Body of pancreas (tissue), 4 donors: ENCODE data around the gene LRP1. TPM values are rescaled to one million over a fixed set of nuclear protein-coding genes. Genes with fewer than 3 reads are reported as not detected.

Experiments
- ATAC-seq: fragments of 150-250 bp; one replicate; pipeline ENCODE4 v1.9.1; 2016
- DNase-seq, 4 donors: peaks; one replicate each; pipeline ENCODE4 v3.0.0-alpha.2; 2019
- H3K27ac ChIP-seq, 4 donors: fragments of 200-600 bp; sonication (generic); 1 replicate in 3 of 4; 2 replicates in 1 of 4; pipeline versions ENCODE4 v1.5.1 to v1.6.1; 2016 to 2019; ENCODE audit warnings: mild to moderate bottlenecking in 1 of 4, mixed read lengths in 1 of 4, moderate library complexity in 1 of 4
- H3K27me3 ChIP-seq, 2 donors: fragments of 200-600 bp; sonication (generic); one replicate each; pipeline ENCODE4 v1.6.0; 2016; ENCODE audit warnings: mild to moderate bottlenecking in 1 of 2
- H3K36me3 ChIP-seq, 2 donors: fragments of 200-600 bp; sonication (generic); replicated peaks in 1 of 2; 2 replicates each; pipeline ENCODE4 v1.5.1; 2016; ENCODE audit warnings: low read depth in 2 of 2; ENCODE audit not compliant: insufficient read depth in 1 of 2
- H3K4me1 ChIP-seq: fragments of 200-600 bp; sonication (generic); one replicate; pipeline ENCODE4 v1.6.0; 2016
- H3K4me3 ChIP-seq, 2 donors: fragments of 200-600 bp; sonication (generic); 1 replicate in 1 of 2; 2 replicates in 1 of 2; pipeline ENCODE4 v1.5.1; 2016 to 2019
- H3K9me3 ChIP-seq, 3 donors: fragments of 200-600 bp; sonication (generic); 1 replicate in 2 of 3; 2 replicates in 1 of 3; pipeline ENCODE4 v1.5.1; 2016
- POLR2A ChIP-seq, 3 donors: fragments of 450-650 bp; IDR thresholded peaks; one replicate each; pipeline ENCODE4 v1.6.1; 2016; ENCODE audit warnings: antibody characterized with exemption in 3 of 3, mild to moderate bottlenecking in 2 of 3
- WGBS, 2 donors: methylation state at CpG; one replicate each; pipeline ENCODE4 v1.1.5; 2017; 5-methylcytosine and 5-hydroxymethylcytosine counted together
- intact Hi-C: fragments of 100-400 bp; cut with DNase I; formaldehyde crosslinking; loops from one replicate; pipeline ENCODE4 v1.15.1; 2023
- total RNA-seq, 2 donors: library from RNA; depleted of rRNA; stranded (reverse); fragments of >200 nt; gene quantifications; one replicate each; pipeline ENCODE4 v1.1.0, GENCODE V29; 2016
- TF ChIP-seq, protein P1 (sequence below), 7 experiments: fragments of 450-650 bp in 4 of 7; fragments of 200-600 bp in 3 of 7; sonication (generic) in 3 of 7; IDR thresholded peaks; one replicate each; pipeline ENCODE4 v1.5.1; 2016 to 2019; ENCODE audit warnings: antibody characterized with exemption in 7 of 7

LRP1 gene
- total RNA-seq, 2 donors from 2014 or later, result 61.2 to 162 TPM

DNA sequence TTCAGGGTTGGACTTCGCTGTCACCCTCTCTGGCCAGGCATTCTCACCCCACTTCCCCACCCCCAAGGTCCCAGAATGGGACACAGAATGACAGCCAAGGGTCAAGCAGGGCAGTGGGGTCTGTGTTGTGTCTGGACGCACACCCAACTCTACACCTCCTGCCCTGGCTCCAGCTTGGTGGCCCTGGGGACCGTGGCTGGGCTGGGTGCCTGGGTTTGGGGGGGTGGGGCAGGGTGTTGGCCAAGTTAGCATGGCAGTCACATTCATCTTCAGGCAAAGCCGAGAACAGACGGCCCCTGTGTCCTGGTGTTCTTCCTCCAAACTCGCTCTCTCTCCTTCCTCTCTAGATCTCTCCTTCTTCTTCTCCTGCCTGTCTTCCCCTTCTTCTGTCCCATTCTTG is 5.6 kb downstream of the LRP1 start:
- Histone ChIP-seq H3K4me3 (no peak overlapping the region), H3K27ac (peak overlapping the region in 2 of 4 donors; percentile 13 to 15), H3K9me3 (no peaks in the 10 kb centered on the region), H3K4me1 (peaks cover 3% of the 10 kb centered on the region), H3K27me3 (no peaks in the 10 kb centered on the region), H3K36me3 (no peaks in the 10 kb centered on the region)
- WGBS, 2 donors, result 63 to 67% methylated on average over 6 of the region's 6 CpGs
- ATAC-seq (no peak), DNase-seq (no peak)
- TF ChIP-seq, protein P1, sequence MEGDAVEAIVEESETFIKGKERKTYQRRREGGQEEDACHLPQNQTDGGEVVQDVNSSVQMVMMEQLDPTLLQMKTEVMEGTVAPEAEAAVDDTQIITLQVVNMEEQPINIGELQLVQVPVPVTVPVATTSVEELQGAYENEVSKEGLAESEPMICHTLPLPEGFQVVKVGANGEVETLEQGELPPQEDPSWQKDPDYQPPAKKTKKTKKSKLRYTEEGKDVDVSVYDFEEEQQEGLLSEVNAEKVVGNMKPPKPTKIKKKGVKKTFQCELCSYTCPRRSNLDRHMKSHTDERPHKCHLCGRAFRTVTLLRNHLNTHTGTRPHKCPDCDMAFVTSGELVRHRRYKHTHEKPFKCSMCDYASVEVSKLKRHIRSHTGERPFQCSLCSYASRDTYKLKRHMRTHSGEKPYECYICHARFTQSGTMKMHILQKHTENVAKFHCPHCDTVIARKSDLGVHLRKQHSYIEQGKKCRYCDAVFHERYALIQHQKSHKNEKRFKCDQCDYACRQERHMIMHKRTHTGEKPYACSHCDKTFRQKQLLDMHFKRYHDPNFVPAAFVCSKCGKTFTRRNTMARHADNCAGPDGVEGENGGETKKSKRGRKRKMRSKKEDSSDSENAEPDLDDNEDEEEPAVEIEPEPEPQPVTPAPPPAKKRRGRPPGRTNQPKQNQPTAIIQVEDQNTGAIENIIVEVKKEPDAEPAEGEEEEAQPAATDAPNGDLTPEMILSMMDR (IDR thresholded peaks at IDR 0.05), result no peak
- intact Hi-C loops, result loop anchor here (5.0 kb wide), 1 partner anchor 43 kb away; no protein-coding TSS in a partner anchor

DNA sequence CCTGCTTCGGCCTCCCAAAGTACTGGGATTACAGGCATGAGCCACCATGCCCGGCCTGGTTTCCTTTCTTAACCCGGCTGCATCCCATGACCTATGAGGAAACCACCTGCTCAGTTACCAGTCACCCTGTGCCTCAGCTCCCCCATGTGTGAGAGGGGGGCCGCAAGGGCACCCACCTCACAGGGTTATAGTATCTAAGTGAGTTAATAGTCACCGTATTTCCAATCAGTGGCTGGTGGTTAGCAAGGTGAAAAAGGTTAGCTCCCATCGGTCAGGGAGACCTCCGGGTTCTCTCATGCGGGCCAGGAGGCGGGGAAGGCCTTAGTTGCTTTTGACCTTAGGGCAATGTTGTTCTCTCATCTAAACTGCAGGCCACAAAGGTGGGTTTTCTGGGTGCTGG is 6.7 kb downstream of the LRP1 start:
- intact Hi-C loops, result loop anchor here (5.0 kb wide), 1 partner anchor 42 kb away; no protein-coding TSS in a partner anchor
- Histone ChIP-seq H3K4me3 (no peak overlapping the region), H3K27me3 (no peaks in the 10 kb centered on the region), H3K4me1 (no peaks in the 10 kb centered on the region), H3K36me3 (no peaks in the 10 kb centered on the region), H3K9me3 (no peaks in the 10 kb centered on the region), H3K27ac (peak overlapping the region in 1 of 4 donors; percentile 44)
- no peak for TF ChIP-seq POLR2A (IDR thresholded peaks at IDR 0.05)
- TF ChIP-seq, protein P1 (IDR thresholded peaks at IDR 0.05), result no peak
- DNase-seq, result no peak
- WGBS, 2 donors, result 84 to 90% methylated on average over 4 to 9 of the region's 9 CpGs
- no peak for ATAC-seq

DNA sequence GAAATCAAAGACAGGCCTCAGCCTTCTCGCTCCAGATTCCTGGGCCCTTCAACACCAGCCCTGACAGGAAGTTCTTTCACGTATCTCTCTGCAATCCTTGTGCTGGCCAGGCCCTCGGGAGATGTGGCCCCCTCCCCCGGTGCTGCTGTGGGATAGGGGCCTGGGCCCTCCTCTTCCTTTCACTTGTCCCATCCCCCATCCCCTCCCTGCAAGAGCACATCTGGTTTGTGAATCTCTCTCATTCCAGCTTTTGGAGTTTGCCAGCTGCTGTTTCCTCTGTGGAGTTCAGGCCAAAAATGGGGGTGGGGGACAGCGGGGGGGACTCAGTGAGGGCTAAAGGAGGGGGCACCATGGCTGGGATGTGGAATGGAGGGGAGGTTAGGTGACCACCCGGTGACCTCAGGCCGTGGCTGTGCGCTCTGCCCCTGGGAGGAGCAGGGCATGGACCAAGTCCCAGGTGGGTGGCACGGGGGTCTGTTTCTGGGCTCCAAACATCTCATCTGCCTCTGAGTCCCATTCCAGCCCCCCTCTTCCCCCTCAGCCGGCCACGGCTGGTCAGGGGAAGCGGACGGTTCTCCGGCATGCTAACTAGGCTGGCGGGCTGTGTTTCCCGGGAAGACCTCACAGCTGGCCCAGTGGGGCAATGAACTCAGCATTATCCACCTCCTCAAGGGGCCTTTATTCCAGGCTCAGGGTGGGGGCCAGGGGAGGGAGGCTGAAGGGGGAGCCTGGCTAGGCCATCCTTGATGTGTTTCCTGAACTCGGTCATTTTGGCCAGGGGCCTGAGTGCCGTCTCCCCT is 7.4 kb downstream of the LRP1 start:
- no peaks in the 10 kb centered on the region for H3K36me3 ChIP-seq
- peak overlapping the region in 1 of 4 donors; percentile 44 for H3K27ac ChIP-seq
- no peaks in the 10 kb centered on the region for H3K4me1 ChIP-seq
- peak in 1 of 4 donors; percentile 22 for DNase-seq
- intact Hi-C loops, result no loop called here
- TF ChIP-seq POLR2A (IDR thresholded peaks at IDR 0.05), result no peak
- TF ChIP-seq, protein P1 (IDR thresholded peaks at IDR 0.05), result no peak
- H3K4me3 ChIP-seq, result no peak overlapping the region
- peak; percentile 30 for ATAC-seq
- WGBS, 2 donors, result 63 to 76% methylated on average over 15 to 18 of the region's 18 CpGs
- no peaks in the 10 kb centered on the region for H3K27me3 ChIP-seq
- no peaks in the 10 kb centered on the region for H3K9me3 ChIP-seq

DNA sequence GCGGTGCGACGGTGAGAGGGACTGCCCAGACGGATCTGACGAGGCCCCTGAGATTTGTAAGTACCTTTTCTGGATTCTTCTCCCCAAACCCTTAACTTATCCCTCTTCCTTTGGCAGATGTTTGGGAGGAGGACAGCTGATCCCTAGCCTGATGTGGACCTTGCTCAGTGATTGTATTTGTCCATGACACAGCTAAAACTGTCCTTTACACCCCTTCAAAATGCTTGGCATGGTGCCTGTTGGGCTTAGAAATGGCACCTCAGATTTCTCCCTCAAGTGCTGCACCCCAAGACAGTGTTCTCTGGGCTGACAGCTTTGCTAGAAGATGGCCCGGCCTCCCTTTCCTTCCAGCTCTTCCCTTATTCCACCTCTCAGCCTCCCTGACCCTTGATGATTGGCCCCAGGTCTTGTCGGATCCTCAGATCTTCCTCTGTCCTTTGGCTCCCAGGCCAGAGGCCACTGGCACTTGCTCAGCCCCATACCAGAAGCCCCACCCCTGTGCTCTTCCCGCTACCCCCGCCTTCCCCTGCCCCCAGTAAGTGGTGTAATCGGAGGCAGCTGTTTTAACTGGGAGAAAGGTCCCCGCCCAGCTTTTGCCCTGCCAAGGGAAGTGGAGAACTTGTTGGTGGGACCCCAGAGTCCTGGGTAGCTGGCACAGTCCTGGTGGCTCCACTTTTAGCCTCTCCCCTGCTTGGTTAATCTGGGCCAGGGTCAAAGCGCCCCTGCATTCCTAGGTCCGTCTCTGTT is 10.4 kb downstream of the LRP1 start:
- H3K36me3 ChIP-seq, result peaks cover 0 to 1% of the 10 kb centered on the region in 2 donors
- no peak overlapping the region for H3K4me3 ChIP-seq
- no peak for TF ChIP-seq POLR2A (IDR thresholded peaks at IDR 0.05)
- TF ChIP-seq, protein P1 (IDR thresholded peaks at IDR 0.05), result no peak
- peak overlapping the region in 1 of 4 donors; percentile 21 for H3K27ac ChIP-seq
- WGBS, 2 donors, result 73 to 76% methylated on average over 12 to 13 of the region's 13 CpGs
- no peaks in the 10 kb centered on the region for H3K4me1 ChIP-seq
- ATAC-seq, result no peak
- DNase-seq, result peak in 3 of 4 donors; percentile 35 to 67 (median 44)
- no peaks in the 10 kb centered on the region for H3K27me3 ChIP-seq
- intact Hi-C loops, result no loop called here
- no peaks in the 10 kb centered on the region for H3K9me3 ChIP-seq
